Measurements from ENCODE around the gene PCED1B.
A peak's percentile ranks its signal among the peaks of the same experiment; 100 is the strongest.

The PCED1B gene

DNA sequence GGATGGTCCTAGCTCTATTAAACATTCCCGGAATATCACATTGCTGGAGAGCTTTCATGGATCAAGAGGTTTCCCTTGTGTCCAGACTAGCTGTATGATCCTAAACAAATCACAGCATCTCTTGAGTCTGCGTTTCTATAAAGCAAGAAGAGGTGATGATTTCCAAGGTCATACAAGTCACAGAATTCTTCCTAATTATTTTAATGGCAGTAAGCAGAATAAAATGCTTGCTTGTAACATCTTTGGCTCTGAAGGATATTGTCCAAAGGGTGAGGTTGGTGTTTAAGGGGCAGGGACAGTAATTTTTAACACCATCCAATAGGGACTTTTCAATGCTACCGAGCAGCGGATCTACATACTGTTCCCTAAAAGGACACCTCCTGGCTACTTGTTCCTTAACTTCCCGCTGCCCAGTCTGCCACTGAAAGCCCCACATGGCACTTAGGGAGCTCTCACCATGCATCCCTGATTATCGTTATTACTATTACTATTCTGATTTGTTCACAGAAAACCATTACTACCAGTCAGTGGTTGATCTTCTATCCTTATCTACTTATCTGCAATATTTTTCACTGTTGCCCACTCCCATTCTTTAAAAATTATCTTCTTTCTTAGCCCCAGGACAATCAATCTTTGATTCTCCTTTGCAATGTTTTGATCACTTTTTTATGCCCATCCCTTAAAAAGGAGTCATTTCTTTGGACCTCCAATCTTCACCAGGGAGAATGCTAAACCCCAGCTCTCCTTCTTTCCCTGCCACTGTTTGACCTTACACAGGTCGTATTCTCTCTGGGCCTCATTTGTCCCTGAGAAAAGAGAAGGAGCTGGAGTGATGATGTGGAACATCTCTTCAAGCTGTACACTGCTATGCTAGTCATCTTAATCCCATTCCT lies 4.0 kb upstream of the PCED1B start:
- TF ChIP-seq, protein P1, sequence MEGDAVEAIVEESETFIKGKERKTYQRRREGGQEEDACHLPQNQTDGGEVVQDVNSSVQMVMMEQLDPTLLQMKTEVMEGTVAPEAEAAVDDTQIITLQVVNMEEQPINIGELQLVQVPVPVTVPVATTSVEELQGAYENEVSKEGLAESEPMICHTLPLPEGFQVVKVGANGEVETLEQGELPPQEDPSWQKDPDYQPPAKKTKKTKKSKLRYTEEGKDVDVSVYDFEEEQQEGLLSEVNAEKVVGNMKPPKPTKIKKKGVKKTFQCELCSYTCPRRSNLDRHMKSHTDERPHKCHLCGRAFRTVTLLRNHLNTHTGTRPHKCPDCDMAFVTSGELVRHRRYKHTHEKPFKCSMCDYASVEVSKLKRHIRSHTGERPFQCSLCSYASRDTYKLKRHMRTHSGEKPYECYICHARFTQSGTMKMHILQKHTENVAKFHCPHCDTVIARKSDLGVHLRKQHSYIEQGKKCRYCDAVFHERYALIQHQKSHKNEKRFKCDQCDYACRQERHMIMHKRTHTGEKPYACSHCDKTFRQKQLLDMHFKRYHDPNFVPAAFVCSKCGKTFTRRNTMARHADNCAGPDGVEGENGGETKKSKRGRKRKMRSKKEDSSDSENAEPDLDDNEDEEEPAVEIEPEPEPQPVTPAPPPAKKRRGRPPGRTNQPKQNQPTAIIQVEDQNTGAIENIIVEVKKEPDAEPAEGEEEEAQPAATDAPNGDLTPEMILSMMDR (conservative IDR thresholded peaks at IDR 0.05; ENCODE audit: low read length): no peak
- no peak for DNase-seq (ENCODE audit: low read depth)
- no peak overlapping the region for H3K4me3 ChIP-seq (ENCODE audit: low read length)

DNA sequence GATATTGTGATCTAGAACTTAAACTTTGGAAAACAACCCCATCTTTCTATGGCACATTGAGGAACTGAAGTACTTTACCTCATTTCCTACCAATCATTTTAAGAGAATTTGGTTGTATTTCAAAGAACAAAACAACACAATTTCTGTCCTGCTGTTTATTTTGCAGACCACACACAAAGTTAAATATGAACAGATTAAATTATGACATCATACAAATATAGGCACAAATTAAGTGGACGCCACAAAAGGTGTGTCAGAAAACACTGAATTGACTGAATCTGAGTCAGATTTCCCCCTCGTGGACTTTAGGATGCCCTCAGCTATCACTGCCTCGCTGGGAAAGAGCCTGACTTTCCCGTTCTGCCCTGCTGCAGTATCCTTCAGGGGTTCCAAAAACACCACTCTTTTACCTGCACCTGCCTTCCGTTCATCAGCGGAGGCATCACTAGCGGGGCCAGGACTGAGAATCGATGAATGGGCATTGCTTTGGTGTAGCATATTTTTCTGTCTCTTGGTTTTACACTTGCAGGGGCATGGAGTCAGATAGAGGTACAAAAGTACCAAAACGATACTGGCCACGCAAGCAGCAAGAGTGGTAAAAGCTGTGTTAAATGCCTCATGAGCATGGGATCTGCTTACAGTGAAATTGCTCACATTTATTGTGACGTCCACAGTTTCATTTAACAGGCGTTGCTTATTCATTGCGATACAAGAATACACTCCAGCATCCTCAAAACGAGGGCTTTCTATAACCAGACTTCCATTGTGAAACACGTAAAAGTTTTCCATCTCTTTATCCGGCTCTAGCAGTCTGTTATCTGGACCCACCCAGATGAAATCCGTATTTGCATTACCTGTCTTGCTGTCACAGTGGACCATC lies 2.0 kb upstream of the PCED1B start:
- no peak for DNase-seq (ENCODE audit: low read depth)
- peak overlapping the region; percentile 80 for H3K4me3 ChIP-seq (ENCODE audit: low read length)
- TF ChIP-seq, protein P1 (conservative IDR thresholded peaks at IDR 0.05; ENCODE audit: low read length): no peak

DNA sequence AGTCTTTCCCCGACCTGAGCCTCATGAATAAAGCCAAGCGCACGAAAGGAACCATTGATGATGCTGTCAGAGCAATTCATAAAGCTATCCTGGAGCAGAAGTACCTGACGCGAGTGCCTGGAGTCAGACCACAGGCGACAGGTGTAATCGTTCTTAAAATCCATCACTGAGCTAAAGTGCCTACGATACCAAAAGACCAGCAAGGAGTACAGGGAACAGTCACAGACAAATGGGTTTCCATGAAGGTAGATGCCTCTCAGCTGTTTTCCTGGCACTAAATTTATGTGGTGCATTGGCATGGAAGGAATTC lies 1.4 kb upstream of the PCED1B start:
- peak overlapping the region; percentile 80 for H3K4me3 ChIP-seq (ENCODE audit: low read length)
- TF ChIP-seq, protein P1 (conservative IDR thresholded peaks at IDR 0.05; ENCODE audit: low read length): no peak
- DNase-seq (ENCODE audit: low read depth): no peak

DNA sequence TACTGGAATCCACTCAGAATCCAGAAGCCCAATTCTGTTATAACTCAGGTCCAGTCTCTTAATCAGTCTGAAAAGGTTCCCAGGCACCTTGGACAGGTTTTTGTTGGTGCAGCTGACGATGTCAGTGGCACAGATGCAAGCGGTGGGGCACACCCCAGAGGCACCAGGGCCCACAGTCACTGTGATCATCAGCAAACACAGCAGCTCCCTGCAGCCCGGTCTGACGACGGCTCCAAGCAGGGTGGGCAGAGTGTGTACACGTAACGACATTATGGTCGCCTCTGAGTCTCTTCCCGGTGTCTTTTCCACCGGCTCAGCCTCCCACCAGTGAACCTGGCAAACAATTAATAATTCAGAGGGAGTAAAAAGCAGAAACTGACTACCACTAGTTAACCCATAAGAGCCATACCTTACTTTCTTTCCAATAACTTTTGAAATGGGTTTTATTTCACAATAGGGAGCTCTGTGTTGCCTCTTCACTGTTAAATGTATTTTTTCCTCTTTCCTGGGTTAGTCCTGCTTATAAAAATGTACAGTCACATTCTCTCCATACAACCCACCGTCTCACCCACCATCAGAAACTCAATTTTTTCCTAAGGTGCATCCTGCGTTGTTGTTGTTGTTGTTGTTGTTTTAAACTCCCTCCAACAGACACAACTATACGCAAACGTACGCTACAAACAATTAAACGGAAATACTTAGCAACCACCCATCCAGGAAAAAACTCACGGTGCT lies 521 bp upstream of the PCED1B start:
- peak overlapping the region; percentile 80 for H3K4me3 ChIP-seq (ENCODE audit: low read length)
- TF ChIP-seq, protein P1 (conservative IDR thresholded peaks at IDR 0.05; ENCODE audit: low read length): no peak
- DNase-seq (ENCODE audit: low read depth): peak; percentile 49

DNA sequence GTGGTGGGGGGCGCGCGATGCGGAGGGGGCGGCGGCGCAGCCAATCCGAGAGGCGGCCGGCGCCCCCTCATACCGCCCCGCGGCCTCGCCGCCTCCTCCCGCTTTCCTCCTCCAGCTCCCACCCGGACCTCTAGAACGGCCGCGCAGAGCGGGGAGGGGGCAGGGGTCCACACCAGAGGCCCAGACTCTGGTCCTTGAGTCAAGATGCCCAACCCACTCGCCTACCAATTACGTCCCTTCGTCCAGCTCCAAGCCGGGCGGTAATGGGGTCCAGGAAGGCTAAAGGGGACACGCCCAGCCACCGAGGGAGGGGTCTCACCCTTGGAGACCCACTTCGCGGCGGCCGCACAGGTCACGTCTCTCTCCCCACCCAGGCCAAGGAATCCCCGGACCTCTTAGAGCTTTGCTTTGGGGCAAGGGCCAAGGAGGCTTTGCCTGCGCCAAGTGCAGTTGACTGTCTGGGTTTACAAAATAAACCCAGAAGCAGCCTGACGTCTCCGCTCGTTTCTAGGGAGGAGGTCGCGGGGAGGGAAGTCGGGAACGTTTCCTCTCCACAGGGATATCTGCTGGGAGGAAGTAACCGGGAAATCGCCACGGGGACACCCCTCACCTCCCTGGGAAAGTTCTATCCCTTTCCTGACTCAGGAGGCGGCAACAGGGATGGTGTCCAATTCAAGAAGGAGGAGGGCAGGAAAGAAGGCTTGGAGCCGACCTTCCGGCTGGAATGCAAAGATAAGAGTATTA lies 732 bp downstream of the PCED1B start:
- peak; percentile 73 for DNase-seq (ENCODE audit: low read depth)
- peak overlapping the region; percentile 80 for H3K4me3 ChIP-seq (ENCODE audit: low read length)
- TF ChIP-seq, protein P1 (conservative IDR thresholded peaks at IDR 0.05; ENCODE audit: low read length): no peak

DNA sequence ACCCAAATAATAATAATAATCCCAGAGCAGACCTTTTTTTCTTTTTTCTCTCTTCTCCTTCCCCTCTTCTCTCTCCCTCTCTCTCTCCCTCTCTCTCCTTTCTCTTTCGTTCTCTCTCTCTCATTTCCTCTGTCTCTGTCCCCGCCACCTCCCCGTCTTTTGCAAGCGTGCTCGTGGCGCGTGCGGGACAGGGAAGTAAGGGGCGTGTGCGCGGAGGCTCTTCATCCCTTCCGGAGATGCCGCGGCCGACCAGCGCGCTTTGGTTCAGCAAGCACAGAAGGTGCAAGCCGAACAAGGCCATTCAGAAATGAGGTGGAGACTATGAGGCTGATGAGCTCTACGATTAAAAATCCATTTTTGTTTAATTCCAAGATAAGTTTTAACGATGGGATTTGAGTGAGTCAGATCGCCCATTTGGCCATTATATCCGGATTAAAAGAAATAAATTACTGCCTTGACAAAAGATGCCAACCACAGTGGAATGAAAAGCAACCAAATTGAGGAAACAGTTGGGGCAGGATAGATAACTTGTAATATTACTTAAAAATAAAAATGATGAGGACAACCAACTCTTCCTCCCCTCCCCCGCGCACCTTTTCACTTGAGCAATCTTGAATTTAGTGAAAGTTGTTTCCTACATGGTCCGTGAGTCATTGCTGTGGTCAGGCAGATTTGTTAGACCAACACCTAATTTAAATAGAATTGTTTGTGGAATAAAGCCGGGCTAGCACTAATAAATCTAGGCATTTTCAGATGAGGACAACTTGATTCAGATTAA lies 1.5 kb downstream of the PCED1B start:
- TF ChIP-seq, protein P1 (conservative IDR thresholded peaks at IDR 0.05; ENCODE audit: low read length): no peak
- H3K4me3 ChIP-seq (ENCODE audit: low read length): peak overlapping the region; percentile 80
- DNase-seq (ENCODE audit: low read depth): peak; percentile 70
